Ishikawa (cell line): ENCODE measurements around the gene ZNF654.

Experiments used
- CEBPB ChIP-seq: IDR thresholded peaks from 2 replicates; pipeline ENCODE4 v1.6.1; 2012
- CREB1 ChIP-seq: IDR thresholded peaks from 2 replicates; pipeline ENCODE4 v1.6.1; 2012; ENCODE audit warnings: low read depth
- EGR1 ChIP-seq: IDR thresholded peaks from 2 replicates; pipeline ENCODE4 v1.6.1; 2012
- EP300 ChIP-seq: IDR thresholded peaks from 2 replicates; pipeline ENCODE4 v1.6.1; 2012; ENCODE audit warnings: borderline replicate concordance
- FOXM1 ChIP-seq: IDR thresholded peaks from 2 replicates; pipeline ENCODE4 v1.6.1; 2012; ENCODE audit warnings: low read depth, borderline replicate concordance
- NFIC ChIP-seq: IDR thresholded peaks from 2 replicates; pipeline ENCODE4 v1.6.1; 2012
- RAD21 ChIP-seq: IDR thresholded peaks from 2 replicates; pipeline ENCODE4 v1.6.1; 2012; ENCODE audit warnings: low read depth
- TAF1 ChIP-seq: IDR thresholded peaks from 2 replicates; pipeline ENCODE4 v1.6.1; 2012; ENCODE audit warnings: low read depth, mild to moderate bottlenecking
- TCF12 ChIP-seq: IDR thresholded peaks from 2 replicates; pipeline ENCODE4 v1.6.1; 2012; ENCODE audit warnings: low read depth
- TEAD4 ChIP-seq: IDR thresholded peaks from 2 replicates; pipeline ENCODE4 v1.6.1; 2012
- USF1 ChIP-seq: IDR thresholded peaks from 2 replicates; pipeline ENCODE4 v1.6.1; 2012
- YY1 ChIP-seq: IDR thresholded peaks from 2 replicates; pipeline ENCODE4 v1.6.1; 2012; ENCODE audit warnings: low read depth
- ZBTB7A ChIP-seq: IDR thresholded peaks from 2 replicates; pipeline ENCODE4 v1.6.1; 2012; ENCODE audit warnings: low read depth
- TF ChIP-seq, protein P1 (sequence below): IDR thresholded peaks from 2 replicates; pipeline ENCODE4 v1.6.1; 2012; ENCODE audit warnings: low read depth, mild to moderate bottlenecking
- TF ChIP-seq, protein P2 (sequence below): IDR thresholded peaks from 2 replicates; pipeline ENCODE4 v1.6.1; 2012

The ZNF654 gene

DNA sequence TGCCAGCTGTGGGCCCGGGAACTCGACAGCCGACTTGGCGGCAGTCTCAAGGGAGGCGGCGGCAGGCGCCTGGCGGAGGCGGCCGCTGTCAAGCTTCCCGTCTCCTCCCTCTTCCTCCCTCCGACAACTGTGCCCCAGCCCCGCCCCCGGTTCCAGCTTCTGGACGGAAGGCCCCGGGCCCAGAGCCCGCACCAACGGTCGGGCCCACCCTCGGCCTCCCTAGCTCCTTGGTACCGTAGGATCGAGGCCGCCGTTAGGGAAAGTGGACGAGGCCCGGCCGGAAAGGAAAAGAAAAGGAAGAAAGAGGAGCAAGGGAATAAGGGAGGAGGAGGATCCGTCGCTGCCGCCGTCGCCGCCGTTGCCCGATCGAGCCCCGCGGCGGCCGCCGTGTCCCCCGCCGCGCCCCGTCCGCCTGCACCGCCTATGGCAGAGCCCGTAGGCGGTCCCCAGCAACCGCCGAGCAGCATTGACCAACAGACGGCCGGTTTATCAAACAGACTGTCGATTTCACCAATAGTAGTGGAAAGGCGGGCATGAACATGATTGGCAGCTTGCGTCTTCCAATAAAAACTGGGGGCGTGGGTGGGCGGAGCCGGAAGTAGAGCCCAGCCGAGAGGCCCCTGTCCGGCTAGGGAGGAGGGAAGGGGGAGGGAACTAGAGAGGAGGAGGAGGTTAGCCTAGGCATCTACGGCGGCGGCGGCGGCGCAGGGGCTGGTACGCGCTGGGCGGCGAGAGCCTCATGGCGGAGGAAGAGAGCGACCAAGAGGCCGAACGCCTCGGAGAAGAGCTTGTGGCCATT is at the start of gene ZNF654, which contains the start of gene CGGBP1:
TSS of gene ZNF654 (plus strand) at position 675 of the 799 bp plus-strand sequence. CDS start at position 740, 65 bp downstream.
TSS of gene CGGBP1 (minus strand) at position 425 of the 799 bp plus-strand sequence. CDS start 3,029 bp downstream, outside the sequence.
- TF ChIP-seq, protein P1, sequence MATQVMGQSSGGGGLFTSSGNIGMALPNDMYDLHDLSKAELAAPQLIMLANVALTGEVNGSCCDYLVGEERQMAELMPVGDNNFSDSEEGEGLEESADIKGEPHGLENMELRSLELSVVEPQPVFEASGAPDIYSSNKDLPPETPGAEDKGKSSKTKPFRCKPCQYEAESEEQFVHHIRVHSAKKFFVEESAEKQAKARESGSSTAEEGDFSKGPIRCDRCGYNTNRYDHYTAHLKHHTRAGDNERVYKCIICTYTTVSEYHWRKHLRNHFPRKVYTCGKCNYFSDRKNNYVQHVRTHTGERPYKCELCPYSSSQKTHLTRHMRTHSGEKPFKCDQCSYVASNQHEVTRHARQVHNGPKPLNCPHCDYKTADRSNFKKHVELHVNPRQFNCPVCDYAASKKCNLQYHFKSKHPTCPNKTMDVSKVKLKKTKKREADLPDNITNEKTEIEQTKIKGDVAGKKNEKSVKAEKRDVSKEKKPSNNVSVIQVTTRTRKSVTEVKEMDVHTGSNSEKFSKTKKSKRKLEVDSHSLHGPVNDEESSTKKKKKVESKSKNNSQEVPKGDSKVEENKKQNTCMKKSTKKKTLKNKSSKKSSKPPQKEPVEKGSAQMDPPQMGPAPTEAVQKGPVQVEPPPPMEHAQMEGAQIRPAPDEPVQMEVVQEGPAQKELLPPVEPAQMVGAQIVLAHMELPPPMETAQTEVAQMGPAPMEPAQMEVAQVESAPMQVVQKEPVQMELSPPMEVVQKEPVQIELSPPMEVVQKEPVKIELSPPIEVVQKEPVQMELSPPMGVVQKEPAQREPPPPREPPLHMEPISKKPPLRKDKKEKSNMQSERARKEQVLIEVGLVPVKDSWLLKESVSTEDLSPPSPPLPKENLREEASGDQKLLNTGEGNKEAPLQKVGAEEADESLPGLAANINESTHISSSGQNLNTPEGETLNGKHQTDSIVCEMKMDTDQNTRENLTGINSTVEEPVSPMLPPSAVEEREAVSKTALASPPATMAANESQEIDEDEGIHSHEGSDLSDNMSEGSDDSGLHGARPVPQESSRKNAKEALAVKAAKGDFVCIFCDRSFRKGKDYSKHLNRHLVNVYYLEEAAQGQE: no peak
- TF ChIP-seq USF1: no peak
- TF ChIP-seq CREB1: peak; percentile 43; the same call in 1 of the 2 replicates
- no peak for TF ChIP-seq FOXM1
- 0 out of 2 replicates have a peak, but pooled peaks have one; percentile 43 for TF ChIP-seq EGR1
- peak; percentile 70 for TF ChIP-seq TAF1
- no peak for TF ChIP-seq TEAD4
- no peak for TF ChIP-seq EP300
- 0 out of 2 replicates have a peak, but pooled peaks have one; percentile 10 for TF ChIP-seq NFIC
- peak; percentile 85 for TF ChIP-seq YY1
- TF ChIP-seq CEBPB: no peak
- 0 out of 2 replicates have a peak, but pooled peaks have one; percentile 8 for TF ChIP-seq ZBTB7A
- TF ChIP-seq TCF12: peak; percentile 19; the same call in 1 of the 2 replicates
- TF ChIP-seq, protein P2, sequence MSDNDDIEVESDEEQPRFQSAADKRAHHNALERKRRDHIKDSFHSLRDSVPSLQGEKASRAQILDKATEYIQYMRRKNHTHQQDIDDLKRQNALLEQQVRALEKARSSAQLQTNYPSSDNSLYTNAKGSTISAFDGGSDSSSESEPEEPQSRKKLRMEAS: peak; percentile 55; the same call in 1 of the 2 replicates
- TF ChIP-seq RAD21: no peak

DNA sequence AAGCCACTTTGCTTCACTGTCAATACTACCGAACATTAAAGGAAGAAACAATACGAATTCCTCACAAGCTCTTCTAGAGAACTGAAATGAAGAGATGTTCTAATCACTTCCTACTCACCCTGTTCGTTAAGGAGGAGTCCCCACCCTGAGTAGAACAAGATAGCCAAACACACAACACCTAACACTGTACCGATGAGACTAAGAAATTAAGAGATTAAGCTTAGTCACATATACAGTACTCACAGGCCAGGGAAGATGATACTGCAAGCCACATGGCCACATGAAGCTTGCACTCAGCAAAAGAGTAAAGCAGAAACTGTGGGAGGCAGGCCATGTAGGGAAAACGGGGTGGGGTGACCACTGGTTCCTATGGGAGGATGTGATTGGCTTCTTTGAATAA is 48.2 kb upstream of the ZNF654 start:
- TF ChIP-seq FOXM1 (no peak), NFIC (no peak), EGR1 (no peak), ZBTB7A (no peak), TAF1 (no peak), CREB1 (no peak), TCF12 (no peak), USF1 (no peak), RAD21 (no peak), YY1 (no peak), CEBPB (no peak), EP300 (no peak), TEAD4 (no peak)
- TF ChIP-seq, protein P2: no peak
- TF ChIP-seq, protein P1: no peak

GRCh38 chr3:88013592-88013991 is 45.5 kb upstream of the ZNF654 start:
- TF ChIP-seq TEAD4: no peak

DNA sequence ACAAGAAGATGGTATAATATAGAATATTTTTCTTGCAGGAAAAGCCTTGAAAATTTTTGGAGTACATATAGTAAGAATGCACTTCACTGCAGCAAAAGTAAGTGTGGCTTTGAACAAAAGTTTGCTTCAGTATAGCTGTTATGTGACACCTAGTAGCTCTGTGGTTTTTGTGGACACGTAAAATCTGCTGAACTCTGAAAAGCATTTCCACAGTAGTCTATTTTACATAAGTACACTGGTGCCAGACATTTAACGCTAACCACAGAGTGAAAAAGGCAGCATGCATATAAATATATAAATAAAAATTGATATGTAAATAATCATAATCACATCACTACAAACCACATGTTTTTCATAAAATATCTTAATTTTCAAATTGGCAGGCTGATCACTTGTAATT is 40.0 kb upstream of the ZNF654 start:
- TF ChIP-seq USF1 (no peak), CEBPB (no peak), ZBTB7A (no peak)
- TF ChIP-seq, protein P1: no peak
